ENCODE results near the gene MAP6.
A peak's percentile ranks its signal among the peaks of the same experiment; 100 is the strongest.
"Not testable (repeated sequence)": the region's sequence is repeated elsewhere in the genome, so short reads cannot be mapped to it uniquely, and the experiment has no call there.

Gene MAP6

GRCh38 chr11:75668451-75669297 is at the start of gene MAP6:
Gene MAP6, minus strand, starts transcription at chr11:75669038. Its CDS starts 669 bp downstream, at chr11:75668369.
- no peak for DNase-seq (ENCODE audit: low read depth in 2 of 2)

DNA sequence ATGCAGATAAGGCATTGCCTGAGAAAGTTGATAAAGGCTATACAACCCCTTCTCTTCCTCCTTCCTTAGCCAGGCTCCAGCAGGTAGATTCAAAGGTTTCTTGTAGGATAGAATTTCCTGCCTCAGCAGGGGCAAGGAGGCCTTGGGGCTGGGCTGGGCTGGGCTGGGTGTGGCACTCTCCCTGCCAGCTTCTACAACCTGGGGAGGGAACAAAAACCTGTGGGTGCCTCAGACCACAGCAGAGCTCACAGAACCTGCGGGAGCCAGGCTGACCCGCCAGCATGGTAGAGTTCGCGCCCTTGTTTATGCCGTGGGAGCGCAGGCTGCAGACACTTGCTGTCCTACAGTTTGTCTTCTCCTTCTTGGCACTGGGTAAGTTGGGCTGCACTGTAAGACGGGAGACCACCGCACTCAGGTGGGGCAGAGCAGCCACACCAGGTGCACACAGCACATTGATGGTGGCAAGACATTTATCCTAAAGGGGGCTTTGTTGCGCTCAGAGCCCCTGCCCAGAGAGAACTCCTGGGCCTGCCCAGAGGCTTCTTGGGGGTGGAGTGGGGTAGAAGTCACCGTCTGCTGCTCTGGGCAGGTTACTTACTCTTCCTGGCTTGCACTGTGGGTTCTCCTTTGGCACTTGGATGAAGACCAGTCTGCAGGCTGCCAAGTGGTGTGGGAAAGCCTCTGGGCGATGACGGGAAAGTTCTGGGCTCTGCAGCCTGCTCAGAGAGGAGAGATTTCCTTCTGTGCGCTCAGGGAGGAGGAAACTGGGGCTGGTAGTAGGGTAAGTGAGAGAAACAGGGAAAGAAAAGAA is 49.0 kb upstream of the MAP6 start, which contains the start of gene MOGAT2:
MOGAT2 (plus strand) TSS at position 231 of the 811 bp plus-strand sequence; CDS start at position 282, 51 bp downstream.
- no peak for DNase-seq (ENCODE audit: low read depth in 2 of 2)

DNA sequence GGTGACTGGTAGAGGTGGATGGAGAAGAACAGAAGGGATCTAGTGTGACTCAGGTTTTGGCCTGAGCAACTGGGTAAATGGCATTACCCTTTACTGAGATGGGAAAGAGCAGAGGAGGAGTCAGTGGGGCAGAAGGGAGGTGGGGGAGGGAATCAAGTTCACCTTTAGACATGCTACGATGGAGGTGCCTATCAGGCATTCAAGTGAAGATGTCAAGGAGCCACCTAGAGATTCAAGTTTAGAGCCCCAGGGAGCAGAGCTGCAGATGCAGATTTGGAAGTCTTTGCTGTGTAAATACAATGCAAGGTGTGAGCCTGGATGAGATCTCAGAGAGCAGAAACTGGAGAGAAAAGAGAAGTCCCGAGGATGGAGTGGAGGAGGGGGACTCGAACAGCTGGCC is 47.8 kb upstream of the MAP6 start:
- no peak for DNase-seq (ENCODE audit: low read depth in 2 of 2)

- no peak for DNase-seq (ENCODE audit: low read depth in 2 of 2)
Observed at GRCh38 chr11:75715688-75716087, 46.9 kb upstream of the MAP6 start.

DNA sequence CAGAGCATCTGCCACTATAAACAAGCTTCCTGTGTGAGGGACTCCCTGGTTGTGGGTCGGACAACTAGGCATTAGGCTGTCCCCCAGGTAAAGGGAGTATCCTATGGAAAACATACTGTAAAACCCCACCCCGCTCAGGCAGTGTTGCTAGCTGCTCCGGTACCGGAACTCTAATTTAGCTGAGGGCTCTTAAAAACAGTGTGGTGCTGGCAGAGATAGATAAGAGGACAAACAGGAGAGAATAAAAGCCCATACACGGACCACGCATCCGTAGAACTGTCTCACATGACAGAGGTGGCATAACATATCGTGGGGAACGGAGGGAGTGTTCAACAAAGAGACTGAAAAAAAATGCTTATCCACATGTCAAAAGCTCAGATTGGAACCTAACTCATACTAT is 45.4 kb upstream of the MAP6 start:
- no peak for DNase-seq (ENCODE audit: low read depth in 2 of 2)

DNA sequence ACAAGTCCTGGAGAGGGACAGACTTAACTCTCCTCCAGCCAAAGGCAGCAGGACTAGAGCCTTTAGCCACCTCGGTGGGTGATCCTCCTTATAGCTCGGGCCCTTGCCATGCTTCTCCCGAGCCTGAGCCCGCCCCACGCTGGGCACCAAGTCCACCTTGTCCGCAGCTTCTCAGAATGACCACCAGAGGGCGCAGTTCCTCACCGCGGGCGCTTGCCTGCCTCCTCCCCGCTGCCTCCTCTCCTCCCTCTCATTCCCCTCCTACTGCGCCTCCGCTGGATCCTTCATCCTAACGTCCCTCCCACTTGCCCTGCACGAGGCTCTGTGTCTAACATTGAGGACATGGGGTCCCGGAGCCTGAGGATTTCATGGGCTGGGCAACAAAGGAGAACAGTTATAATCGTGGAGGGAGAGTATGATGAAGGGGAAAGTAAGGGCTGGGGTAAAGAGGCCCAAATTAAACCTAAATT is 37.5 kb upstream of the MAP6 start:
- DNase-seq (ENCODE audit: low read depth in 2 of 2), result peak; percentile 57 to 59

DNA sequence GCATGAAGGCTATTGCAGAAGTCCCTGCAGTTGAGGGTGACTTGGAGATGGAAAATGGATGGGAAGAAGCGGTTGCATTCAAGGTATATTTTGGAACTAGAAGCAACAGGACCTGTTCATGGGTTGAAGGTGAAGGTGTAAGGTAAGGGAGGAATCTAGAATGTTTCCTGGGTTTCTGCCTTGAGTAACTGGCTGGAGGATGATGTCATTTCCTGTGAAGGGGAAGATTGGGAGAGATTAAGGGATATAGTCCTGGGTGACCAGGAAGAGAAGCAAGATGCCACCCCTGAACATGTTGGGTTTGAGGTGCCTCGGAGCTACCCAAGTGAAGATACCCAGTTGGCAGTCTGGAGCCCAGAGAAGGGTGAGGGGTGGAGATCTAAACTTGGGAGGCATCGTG is 36.7 kb upstream of the MAP6 start:
- DNase-seq (ENCODE audit: low read depth in 2 of 2), result no peak

DNA sequence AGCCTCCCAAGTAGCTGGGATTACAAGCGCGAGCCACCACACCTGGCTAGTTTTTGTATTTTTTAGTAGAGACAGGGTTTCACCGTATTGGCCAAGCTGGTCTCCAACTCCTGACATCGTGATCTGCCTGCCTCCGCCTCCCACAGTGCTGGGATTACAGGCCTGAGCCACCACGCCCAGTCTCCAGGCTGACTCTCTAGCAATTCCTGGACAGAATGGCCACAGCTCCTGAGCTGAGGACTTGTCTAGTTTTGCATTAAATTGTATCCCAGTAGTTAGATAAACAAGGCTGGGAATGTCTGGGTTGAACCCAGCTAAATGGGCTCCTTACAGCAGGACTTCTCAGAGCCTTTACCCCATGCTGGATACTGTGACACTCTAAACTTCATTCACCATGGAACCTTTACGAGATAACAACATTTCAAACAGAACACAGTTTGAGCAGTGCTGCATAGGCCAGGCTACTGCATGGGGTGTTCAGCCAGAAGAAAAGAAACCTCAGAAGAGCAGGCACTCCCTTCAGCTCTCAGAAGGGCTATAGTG is 34.9 kb upstream of the MAP6 start:
- DNase-seq (ENCODE audit: low read depth in 2 of 2), result no peak

GRCh38 chr11:75700940-75701339 is 32.1 kb upstream of the MAP6 start:
- no peak for DNase-seq (ENCODE audit: low read depth in 2 of 2)

DNA sequence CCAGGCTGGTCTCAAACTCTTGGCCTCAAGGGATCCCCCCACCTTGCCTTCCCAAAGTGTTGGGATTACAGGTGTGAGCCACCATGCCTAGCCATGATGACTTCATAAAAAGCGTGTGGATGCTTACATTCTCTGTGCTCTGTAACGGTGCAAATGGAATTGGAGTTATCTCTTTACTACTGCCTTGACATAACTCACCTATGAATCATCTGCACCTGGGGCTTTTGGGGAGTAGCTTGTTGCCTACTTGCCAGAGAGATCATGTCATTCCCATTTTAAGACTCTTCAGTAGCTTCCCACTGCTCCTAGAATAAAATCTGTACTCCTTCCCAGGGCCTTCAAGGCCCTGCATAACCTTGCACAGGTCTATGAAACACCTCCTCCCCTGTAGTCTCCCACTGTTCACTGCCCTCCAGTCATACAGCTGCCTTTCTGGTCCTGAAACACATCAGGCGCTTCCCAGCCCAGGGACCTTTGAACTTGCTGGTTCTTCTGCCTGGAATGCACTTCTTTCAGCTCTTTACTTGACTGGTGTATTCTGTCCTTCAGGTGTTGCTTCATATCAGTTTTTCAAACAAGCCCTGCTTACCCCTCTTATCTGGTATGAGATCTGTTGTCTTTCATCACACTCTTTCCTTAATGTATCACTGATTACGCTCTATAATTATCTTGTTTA is 29.2 kb upstream of the MAP6 start:
- DNase-seq (ENCODE audit: low read depth in 2 of 2), result no peak

DNA sequence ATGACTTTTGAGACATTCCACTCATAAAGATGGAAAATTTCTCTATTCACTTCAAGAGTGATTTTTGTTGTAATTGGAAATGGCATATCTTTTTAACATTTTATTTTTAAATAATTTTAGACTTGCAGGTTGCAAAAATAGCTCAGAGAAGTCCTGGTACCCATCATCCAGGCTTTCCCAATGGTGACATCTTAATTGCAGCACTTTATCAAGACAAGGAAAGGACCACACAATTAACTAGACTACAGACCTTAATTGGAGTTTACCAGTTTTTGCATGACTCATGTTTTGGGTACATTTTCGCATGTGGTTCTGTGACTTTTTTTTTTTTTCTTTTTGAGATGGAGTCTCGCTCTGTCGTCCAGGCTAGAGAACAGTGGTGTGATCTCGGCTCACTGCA is 23.0 kb upstream of the MAP6 start:
- DNase-seq (ENCODE audit: low read depth in 2 of 2), result no peak

GRCh38 chr11:75689863-75690609 is 21.2 kb upstream of the MAP6 start:
- DNase-seq (ENCODE audit: low read depth in 2 of 2), result no peak

- not testable (repeated sequence) for DNase-seq (ENCODE audit: low read depth in 2 of 2)
Observed at GRCh38 chr11:75683856-75684255, 15.0 kb upstream of the MAP6 start.

- DNase-seq (ENCODE audit: low read depth in 2 of 2), result no peak
Observed at GRCh38 chr11:75679566-75679965, 10.7 kb upstream of the MAP6 start.

DNA sequence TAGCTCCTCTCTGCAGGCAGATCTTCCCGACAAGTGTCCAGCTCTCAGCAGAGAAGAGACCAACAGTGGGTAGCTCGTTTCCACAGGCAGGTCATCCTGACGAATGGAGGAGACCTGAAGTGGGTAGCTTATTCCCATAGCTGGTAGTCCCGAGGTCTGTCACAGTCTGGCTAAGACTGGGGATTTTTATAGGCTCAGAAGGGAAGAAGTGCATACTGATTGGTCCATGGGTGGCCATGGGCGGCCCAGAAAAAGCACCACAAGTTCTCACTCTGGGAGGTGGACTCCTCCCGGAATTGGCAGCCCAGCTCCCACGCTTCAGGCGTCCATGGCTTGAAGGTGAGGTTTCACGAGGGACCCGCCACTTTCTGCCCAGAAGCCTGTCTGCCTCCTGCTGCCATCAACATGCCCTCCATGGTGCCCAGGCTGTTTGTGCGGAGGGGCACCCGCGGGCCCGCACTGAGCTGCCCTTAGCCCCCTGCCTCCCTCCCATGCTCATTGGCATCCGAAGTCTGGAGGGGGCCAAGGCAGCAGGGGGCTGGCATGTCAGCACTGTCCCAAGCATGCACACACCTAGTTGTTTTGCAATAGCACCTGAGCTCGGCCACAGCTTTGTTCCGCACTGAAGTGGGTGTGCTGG is 9.9 kb upstream of the MAP6 start:
- DNase-seq (ENCODE audit: low read depth in 2 of 2), result no peak

GRCh38 chr11:75677909-75678308 is 9.1 kb upstream of the MAP6 start:
- no peak for DNase-seq (ENCODE audit: low read depth in 2 of 2)

GRCh38 chr11:75677275-75677674 is 8.4 kb upstream of the MAP6 start:
- DNase-seq (ENCODE audit: low read depth in 2 of 2), result no peak

DNA sequence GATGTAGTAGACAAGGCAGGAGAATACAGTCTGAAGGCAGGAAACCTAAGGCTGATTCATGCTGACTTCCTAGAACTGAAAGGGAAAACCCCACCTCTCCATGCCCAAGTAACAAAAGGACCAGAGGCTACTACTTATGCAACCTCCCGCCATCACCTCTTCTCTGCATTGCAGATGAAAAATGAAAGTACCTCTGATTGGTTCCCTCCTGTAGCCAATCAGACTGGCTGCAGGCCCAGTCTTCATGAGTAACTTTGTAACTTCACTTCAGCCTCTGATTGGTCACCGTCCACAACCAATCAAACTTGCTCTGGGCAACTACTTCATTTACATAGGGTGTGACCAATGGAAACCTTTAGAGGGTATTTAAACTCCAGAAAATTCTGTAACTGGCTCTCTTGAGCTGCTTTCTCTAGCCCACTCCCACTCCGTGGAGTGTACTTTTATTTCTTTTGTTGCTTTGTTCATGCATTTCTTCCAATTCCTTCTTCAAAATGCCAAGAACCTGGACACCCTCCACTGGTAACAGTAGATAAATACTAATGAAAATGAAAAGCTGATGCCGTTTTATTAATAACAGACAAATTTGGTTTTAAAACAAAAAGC is 5.2 kb upstream of the MAP6 start:
- peak in 1 of 2 donors; percentile 30 for DNase-seq (ENCODE audit: low read depth in 2 of 2)

- DNase-seq (ENCODE audit: low read depth in 2 of 2), result no peak
Observed at GRCh38 chr11:75667831-75668450, 897 bp downstream of the MAP6 start.

All from stimulated activated CD4-positive, alpha-beta T cell treated with anti-CD3 and anti-CD28 coated beads, Interleukin-15, amount 100 ng/mL, for 48 hours (primary cell).